ENCODE measurements around the gene RCL1.

RCL1 gene

GRCh38 chr9:4842734-4843133, 50.0 kb downstream of the RCL1 start:
- no peak for DNase-seq (ENCODE audit: low read depth)

- DNase-seq (ENCODE audit: low read depth), result no peak
These were observed 51.5 kb downstream of the RCL1 start for GRCh38 chr9:4844056-4844838.

GRCh38 chr9:4849369-4849768, 56.6 kb downstream of the RCL1 start:
- no peak for DNase-seq (ENCODE audit: low read depth)

GRCh38 chr9:4850603-4851310, 58.0 kb downstream of the RCL1 start:
- DNase-seq (ENCODE audit: low read depth), result no peak

GRCh38 chr9:4852419-4852818, 59.7 kb downstream of the RCL1 start:
- DNase-seq (ENCODE audit: low read depth), result no peak

- DNase-seq (ENCODE audit: low read depth), result no peak
These were observed 61.5 kb downstream of the RCL1 start for GRCh38 chr9:4854265-4854590.

- DNase-seq (ENCODE audit: low read depth), result no peak
These were observed 63.1 kb downstream of the RCL1 start for GRCh38 chr9:4855841-4856240.

- DNase-seq (ENCODE audit: low read depth), result no peak
These were observed 64.5 kb downstream of the RCL1 start for GRCh38 chr9:4857163-4857810.

GRCh38 chr9:4859035-4859434, 66.3 kb downstream of the RCL1 start:
- DNase-seq (ENCODE audit: low read depth), result no peak

- no peak for DNase-seq (ENCODE audit: low read depth)
These were observed 67.6 kb downstream of the RCL1 start for GRCh38 chr9:4860383-4860782.

- DNase-seq (ENCODE audit: low read depth), result no peak
These were observed 68.4 kb downstream of the RCL1 start for GRCh38 chr9:4861145-4861544.

GRCh38 chr9:4861736-4862451, 69.2 kb downstream of the RCL1 start:
- no peak for DNase-seq (ENCODE audit: low read depth)

- DNase-seq (ENCODE audit: low read depth), result no peak
These were observed 69.9 kb downstream of the RCL1 start for GRCh38 chr9:4862506-4863250.

GRCh38 chr9:4864234-4864661, 71.5 kb downstream of the RCL1 start:
- DNase-seq (ENCODE audit: low read depth), result no peak

- DNase-seq (ENCODE audit: low read depth), result no peak
These were observed 72.0 kb downstream of the RCL1 start for GRCh38 chr9:4864698-4865097.

GRCh38 chr9:4865681-4866080, 72.9 kb downstream of the RCL1 start:
- no peak for DNase-seq (ENCODE audit: low read depth)

- DNase-seq (ENCODE audit: low read depth), result no peak
These were observed 73.7 kb downstream of the RCL1 start for GRCh38 chr9:4866239-4866969.

- DNase-seq (ENCODE audit: low read depth), result no peak
These were observed 80.3 kb downstream of the RCL1 start for GRCh38 chr9:4873066-4873465.

GRCh38 chr9:4875559-4875958, 82.8 kb downstream of the RCL1 start:
- no peak for DNase-seq (ENCODE audit: low read depth)

GRCh38 chr9:4879115-4879558, 86.4 kb downstream of the RCL1 start:
- DNase-seq (ENCODE audit: low read depth), result no peak

GRCh38 chr9:4883326-4883873, 90.7 kb downstream of the RCL1 start:
- DNase-seq (ENCODE audit: low read depth), result no peak

All from activated T-helper 1 cell treated with Interleukin-2 at 50 U/mL for 16 hours (primary cell).